ENCODE results near the gene PCK1. TPM values are rescaled to one million over a fixed set of nuclear protein-coding genes. Genes with fewer than 3 reads are reported as not detected.
A peak's percentile ranks its signal among the peaks of the same experiment; 100 is the strongest.

Gene PCK1
- total and polyA plus RNA-seq, 2 of the 13 experiments (the other 11 are each of a cell fraction or from before 2014, with no cell fraction given) = 6.5 to 12.6 TPM

DNA sequence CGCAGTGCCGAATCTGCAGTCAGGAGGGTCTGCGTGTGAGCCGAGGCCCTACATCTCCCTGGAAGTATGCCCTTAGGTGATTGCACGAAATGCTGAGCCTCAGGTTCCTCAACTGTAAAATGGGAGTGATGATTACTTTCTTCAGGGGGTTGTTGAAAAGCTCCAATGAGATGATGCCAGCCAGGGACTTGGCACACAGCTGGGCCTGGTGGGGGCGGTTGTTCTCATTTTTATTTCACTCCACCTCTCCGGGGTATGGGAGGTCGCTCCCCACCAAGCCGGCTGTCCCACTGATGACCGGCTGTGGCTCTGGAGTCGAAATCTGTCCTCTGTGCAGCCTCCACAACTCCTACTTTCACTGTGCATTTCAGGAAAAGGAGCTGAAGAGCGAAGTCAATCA lies 8.1 kb downstream of the PCK1 start (continued):
- no peak for TF ChIP-seq MAFG (CRISPR knock-in tag; IDR thresholded peaks at IDR 0.05)
- TF ChIP-seq MED13 (CRISPR knock-in tag; IDR thresholded peaks at IDR 0.05) = no peak
- 0 out of 2 replicates have a peak, but pooled peaks have one; percentile 29 for TF ChIP-seq ZMYM3 (CRISPR knock-in tag; IDR thresholded peaks at IDR 0.05)
- TF ChIP-seq HHEX (CRISPR knock-in tag; IDR thresholded peaks at IDR 0.05) = no peak
- no peak for TF ChIP-seq ZNF333 (CRISPR knock-in tag; IDR thresholded peaks at IDR 0.05; ENCODE audit: borderline replicate concordance)
- TF ChIP-seq CC2D1A (CRISPR knock-in tag; IDR thresholded peaks at IDR 0.05) = 0 out of 2 replicates have a peak, but pooled peaks have one; percentile 53

DNA sequence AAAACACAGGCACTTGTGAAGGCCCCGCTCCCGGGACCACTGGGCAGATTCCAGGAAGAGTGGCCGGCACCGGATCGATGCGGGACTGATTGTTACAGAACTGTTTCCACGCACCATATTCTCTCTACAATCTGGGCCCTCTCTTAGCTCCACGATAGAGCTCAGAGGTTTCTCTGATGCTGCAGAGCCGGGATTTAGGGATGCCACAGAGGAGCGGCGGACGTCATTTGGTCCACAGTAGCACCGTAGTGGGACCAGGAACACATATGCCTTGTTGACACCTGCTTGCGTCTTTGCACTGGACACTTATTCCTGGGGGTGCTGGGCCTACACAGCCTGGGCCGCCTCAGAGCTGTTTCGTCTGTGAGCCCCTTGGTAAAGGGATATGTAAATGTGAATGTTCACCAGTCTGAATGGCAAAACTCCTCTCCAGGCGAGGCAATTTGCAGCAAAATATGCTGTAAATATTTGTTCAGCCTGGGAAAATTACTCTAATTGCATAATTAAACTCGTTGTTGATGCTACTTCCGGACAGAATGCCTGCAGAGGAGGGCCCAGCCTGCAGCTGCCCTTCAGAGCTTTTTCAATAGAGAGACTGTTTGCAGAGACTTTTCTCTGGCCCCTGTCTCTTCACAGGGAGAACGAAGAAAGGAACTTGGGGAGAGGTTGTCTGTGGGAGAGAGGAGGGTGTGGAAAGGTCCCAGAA lies 9.4 kb downstream of the PCK1 start:
- FAIRE-seq (no peak), DNase-seq (ENCODE audit: low spot score) (no peak), ATAC-seq (peak; percentile 7)
- H4K20me1 ChIP-seq (ENCODE audit: insufficient read depth, low read length) = no peaks in the 10 kb centered on the region; the same call in 1 of the 2 replicates
- no peaks in the 10 kb centered on the region for H3K79me2 ChIP-seq (ENCODE audit: insufficient read depth, low read length)
- H2AFZ ChIP-seq (ENCODE audit: low read length) = no peak overlapping the region
- POLR2A ChIA-PET = interaction anchor here (1.2 to 12.9 kb wide), 4 partner anchors 10 to 20 kb away, joined by 4 to 96 read pairs (median 16); partner anchors contain the start of gene PCK1
- H3K9me3 ChIP-seq (ENCODE audit: low read length) = no peaks in the 10 kb centered on the region
- in situ Hi-C loops (cut with HindIII; ENCODE audit: extremely low pct_ligation_motif_present, low pct_unique_long_range_greater_than_20kb) = no loop called here
- peaks cover 64% of the 10 kb centered on the region for H3K4me1 ChIP-seq (ENCODE audit: insufficient read depth, low read length)
- H3K36me3 ChIP-seq (replicated peaks in 1 of 2; ENCODE audit: control insufficient read depth in 1 of 2, insufficient read depth in 2 of 2, low read length in 2 of 2) = no peaks in the 10 kb centered on the region; a peak in 1 of 5 replicates
- intact Hi-C loops (cut with micrococcal nuclease; ENCODE audit: unreplicated experiment) = no loop called here
- H3K27ac ChIP-seq (ENCODE audit: extremely low read length, insufficient read depth, low read length) = peak overlapping the region; percentile 11
- no TSS peak for BruUV-seq (replicated peaks)
- H3K4me2 ChIP-seq (ENCODE audit: low read depth, low read length) = peak overlapping the region; percentile 49
- H3K4me3 ChIP-seq (replicated peaks in 1 of 3; ENCODE audit: insufficient read depth in 1 of 3, low read depth in 2 of 3, low read length in 3 of 3) = peak overlapping the region in 1 of 3 experiments; percentile 7; a peak in 1 of 6 replicates
- CTCF ChIA-PET (ENCODE audit: low intra/inter-chr PET ratio, low total read pairs) = no interaction called here
- peaks cover 0 to 7% of the 10 kb centered on the region in 2 experiments; a peak in 3 of 5 replicates for H3K27me3 ChIP-seq (ENCODE audit: control insufficient read depth in 1 of 2, insufficient read depth in 2 of 2, low read length in 2 of 2)
- WGBS (ENCODE audit: low lambda C conversion rate) = 29% methylated on average over 20 of the region's 20 CpGs
- H3K9ac ChIP-seq (ENCODE audit: insufficient read depth, low read depth, low read length) = no peak overlapping the region
- TF ChIP-seq TP53 (CRISPR knock-in tag; conservative IDR thresholded peaks at IDR 0.05) (no peak), ZNF317 (CRISPR knock-in tag; IDR thresholded peaks at IDR 0.05) (no peak), JARID2 (CRISPR knock-in tag; IDR thresholded peaks at IDR 0.05; ENCODE audit: insufficient replicate concordance) (no peak), SMARCC2 (IDR thresholded peaks at IDR 0.05) (no peak), GMEB1 (CRISPR knock-in tag; IDR thresholded peaks at IDR 0.05; ENCODE audit: borderline replicate concordance) (no peak), ZNF484 (CRISPR knock-in tag; IDR thresholded peaks at IDR 0.05; ENCODE audit: borderline replicate concordance, low read depth) (no peak), TRAFD1 (CRISPR knock-in tag; IDR thresholded peaks at IDR 0.05; ENCODE audit: borderline replicate concordance) (no peak), ZFP41 (CRISPR knock-in tag; IDR thresholded peaks at IDR 0.05; ENCODE audit: borderline replicate concordance) (no peak), ZBTB38 (CRISPR knock-in tag; IDR thresholded peaks at IDR 0.05) (no peak)
- TF ChIP-seq, protein P1, sequence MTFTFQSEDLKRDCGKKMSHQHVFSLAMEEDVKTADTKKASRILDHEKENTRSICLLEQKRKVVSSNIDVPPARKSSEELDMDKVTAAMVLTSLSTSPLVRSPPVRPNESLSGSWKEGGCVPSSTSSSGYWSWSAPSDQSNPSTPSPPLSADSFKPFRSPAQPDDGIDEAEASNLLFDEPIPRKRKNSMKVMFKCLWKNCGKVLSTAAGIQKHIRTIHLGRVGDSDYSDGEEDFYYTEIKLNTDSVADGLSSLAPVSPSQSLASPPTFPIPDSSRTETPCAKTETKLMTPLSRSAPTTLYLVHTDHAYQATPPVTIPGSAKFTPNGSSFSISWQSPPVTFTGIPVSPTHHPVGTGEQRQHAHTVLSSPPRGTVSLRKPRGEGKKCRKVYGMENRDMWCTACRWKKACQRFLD (CRISPR knock-in tag; IDR thresholded peaks at IDR 0.05; ENCODE audit: borderline replicate concordance) = no peak
- TF ChIP-seq, protein P2, sequence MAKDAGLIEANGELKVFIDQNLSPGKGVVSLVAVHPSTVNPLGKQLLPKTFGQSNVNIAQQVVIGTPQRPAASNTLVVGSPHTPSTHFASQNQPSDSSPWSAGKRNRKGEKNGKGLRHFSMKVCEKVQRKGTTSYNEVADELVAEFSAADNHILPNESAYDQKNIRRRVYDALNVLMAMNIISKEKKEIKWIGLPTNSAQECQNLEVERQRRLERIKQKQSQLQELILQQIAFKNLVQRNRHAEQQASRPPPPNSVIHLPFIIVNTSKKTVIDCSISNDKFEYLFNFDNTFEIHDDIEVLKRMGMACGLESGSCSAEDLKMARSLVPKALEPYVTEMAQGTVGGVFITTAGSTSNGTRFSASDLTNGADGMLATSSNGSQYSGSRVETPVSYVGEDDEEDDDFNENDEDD (CRISPR knock-in tag; IDR thresholded peaks at IDR 0.05; ENCODE audit: borderline replicate concordance) = no peak
